CD4-positive, alpha-beta T cell treated with Interleukin-17A for 1 hour (primary cell): ENCODE data around the gene LMBRD1.
"Not testable (repeated sequence)": the region's sequence is repeated elsewhere in the genome, so short reads cannot be mapped to it uniquely, and the experiment has no call there.

Source experiments
- DNase-seq: peaks from one replicate; pipeline ENCODE4 v3.0.0-alpha.2; 2020

Gene LMBRD1

DNA sequence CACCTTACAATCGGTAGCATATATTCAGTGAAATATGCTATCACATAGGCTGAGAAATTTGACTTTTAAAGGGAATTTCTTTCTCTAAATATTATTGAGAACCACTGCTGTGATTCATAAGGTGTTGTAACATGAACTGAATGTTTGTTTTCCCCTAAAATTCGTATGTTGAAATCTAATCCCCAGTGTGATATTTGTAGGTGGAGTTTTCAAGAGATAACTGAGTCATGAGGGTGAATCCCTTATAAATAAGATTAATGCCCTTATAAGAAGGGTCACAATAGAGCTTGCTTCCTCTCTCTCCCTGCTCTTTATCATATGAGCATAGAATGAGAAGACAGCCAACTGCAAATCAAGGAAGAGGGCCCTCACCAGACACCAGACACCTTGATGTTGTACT lies 64.8 kb downstream of the LMBRD1 start:
- no peak for DNase-seq

DNA sequence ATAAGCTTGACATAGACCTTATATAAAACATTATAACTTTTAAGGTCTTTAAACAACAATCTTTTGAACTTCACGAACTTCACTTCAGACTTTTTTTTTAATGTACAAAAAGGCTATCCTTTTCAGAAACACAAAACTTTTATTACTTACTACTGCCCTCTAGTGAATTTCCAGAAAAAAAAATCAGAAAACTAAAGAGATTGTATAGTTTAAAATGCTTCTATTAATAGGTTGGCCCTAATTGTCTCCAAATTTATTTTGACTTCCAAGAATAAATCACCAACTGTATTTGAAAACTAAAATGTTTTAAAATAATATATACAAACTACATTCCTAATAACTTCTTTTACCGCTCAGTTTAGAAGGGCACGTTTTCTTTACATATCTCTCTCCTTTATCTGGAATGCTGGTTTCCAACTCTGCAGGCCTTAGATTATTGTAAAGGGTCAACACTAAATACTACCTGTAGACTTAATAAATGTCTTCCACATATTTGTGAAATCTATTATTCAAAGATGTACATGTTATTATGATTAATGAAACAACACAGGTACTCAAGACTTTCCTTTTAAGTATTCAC lies 66.8 kb downstream of the LMBRD1 start:
- no peak for DNase-seq

DNA sequence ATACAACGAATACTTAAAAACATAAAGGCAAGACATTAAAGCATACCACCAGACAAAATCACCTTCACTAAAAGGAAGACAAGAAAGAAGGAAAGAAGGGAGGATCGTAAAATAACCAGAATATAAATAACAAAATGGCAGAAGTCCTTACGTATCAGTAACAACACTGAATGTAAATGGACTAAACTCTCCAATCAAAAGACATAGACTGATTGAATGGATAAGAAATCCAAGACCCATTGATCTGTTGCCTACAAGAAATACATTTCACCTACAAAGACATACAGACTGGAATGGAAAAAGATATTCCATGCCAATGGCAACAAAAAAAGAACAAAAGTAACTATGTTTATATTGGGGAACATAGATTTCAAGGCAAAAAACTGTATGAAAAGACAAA lies 74.1 kb downstream of the LMBRD1 start:
- DNase-seq = no peak

DNA sequence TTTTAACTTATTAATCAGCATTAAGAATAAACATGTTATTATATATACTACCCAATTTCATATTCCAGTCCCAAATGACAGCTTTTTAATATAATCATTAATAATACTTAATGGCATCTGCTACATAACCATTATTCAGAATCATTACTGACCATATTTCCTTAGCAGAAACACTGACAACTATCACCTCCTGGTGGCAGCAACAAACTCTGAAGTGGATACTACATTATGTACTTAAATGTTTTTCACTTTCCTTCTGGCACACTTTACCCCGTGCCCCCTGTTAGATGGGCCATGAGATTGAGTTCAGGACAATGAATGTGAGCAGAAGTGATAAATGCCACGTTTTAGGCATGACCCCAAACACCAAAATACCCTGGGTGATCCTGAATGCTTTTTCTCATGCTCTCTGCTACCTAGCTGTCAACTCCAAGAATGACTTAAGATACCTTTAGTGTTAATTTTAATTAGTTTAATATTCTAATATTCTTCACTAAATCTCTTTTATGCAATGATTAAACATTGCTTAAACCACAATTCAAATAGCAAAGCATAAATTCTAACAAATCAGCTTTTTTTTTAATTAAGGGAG lies 77.1 kb downstream of the LMBRD1 start:
- no peak for DNase-seq

DNA sequence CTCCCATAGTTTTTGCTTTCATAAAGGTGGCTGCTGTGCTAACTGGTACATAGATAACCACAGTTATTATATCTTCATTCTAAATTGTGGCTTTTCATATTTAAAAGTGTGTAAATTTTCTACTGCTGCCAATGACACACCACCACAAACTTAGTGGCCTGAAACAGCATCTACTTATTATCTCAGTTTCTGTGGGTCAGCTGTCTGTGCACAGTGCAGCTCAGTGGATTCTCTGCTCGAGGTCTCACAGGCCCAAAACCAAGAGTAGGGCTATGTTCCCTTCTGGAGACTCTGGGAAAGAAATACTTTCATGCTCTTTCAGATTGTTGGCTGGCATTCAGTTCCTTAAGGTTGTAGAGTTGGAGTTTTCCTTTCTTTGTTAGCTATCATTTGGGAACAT lies 90.1 kb downstream of the LMBRD1 start:
- DNase-seq = no peak

DNA sequence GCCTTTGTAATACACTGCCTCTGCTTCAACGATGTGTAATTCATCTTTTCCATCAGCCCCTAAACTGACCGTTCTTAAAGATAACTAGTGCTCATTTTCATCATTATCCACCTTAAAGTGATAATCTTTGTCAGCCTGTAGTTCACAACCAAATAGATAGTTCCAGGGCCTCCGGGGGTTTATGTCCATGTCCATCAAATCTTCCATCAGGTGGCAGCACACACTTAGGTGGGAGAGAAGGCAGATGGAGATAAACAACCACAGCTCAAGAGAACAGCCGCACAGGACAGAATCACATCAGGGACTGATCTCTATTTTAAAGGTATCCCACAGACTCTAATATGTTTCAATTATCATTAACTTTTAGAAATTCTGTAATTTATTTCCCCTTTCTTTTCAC lies 90.9 kb downstream of the LMBRD1 start:
- DNase-seq = no peak

DNA sequence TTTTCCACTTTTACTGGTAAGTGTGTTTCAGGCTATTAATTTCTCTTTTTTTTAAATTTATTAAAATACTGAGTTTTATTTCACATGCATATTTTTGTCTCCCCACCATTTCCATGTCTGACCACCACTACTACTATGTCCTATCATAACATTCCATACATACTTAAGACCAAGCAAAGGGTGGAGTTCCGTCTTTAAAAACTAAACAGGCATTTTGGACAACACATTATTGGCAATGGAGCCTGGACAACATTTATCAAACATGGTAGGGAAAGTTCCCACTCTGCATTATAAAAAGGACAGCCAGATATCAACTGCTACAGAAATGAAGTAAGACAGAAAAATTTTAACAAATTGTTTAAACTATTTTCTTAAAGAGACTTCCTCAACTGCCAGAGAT lies 91.9 kb downstream of the LMBRD1 start:
- no peak for DNase-seq

DNA sequence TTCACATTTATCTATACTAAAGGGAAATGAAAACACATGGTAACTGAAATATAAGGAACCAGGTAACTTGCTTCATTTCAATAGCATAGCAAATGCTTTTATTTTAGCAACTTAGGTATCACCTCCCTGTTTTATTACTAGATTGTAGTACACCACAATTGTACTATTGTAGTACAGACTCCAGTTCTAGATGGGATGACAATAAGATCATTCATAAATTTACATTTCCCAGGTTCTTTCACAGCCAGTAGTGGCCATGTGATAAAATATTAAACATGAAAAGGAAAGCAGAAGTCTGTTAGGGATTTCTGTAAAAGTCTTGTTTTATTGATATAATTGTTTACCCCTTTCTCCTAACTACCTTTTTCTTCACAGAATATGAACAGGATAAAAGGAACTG lies 97.2 kb downstream of the LMBRD1 start:
- no peak for DNase-seq

DNA sequence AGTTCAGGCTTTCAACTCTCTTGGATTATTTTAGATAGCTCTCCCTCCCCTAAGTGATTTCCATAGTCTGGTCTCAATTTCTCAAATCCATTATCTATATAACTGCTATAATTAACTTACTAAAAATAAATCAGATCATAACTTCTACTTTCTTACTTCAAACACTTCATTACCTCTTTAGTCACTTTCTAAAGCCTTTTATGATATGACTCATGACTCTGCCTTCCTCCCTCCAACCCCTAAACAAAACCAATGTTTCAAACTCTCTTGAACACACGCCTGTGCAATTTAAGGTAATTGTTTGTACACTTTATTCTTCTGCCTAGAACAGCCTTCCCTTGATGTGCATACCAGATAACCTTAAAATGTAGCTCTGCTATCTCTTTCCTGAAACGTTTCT lies 100.5 kb downstream of the LMBRD1 start:
- no peak for DNase-seq

DNA sequence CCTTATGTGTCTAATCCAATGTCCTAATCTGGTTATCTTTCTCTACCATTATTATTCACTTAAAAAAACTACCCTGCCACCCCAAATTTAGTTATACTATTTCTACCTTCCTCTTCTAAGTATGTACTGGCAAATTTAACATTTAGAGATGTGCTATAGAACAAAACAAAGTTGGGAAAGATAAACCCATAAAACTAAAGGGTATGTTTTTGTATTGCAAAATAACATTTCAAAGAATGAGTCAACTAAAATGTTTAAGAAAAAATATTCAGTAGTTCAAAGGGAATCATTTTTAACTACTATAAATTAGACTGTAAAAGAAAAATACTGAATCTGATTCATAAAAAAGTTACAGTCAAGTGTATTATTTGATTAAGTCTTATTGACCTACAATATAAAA lies 103.0 kb downstream of the LMBRD1 start:
- no peak for DNase-seq

DNA sequence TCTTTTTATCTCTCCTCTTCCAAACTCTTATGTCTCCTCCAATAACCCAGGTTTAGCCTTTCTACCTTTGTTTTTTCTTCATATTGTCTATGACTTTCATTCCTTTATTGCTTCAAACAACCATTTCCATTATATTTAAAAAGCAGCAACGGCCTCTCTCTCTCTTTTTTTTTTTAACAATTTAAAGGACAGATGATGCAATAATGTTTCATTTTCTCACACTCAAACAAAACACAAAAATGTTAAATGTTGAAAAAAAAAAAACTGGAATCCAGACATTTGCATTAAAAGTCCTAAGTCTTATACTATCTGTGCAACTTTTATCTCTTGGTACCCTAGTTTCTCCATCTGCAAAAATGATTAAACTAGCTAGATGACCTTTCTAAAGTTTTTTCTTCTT lies 105.8 kb downstream of the LMBRD1 start:
- no peak for DNase-seq

DNA sequence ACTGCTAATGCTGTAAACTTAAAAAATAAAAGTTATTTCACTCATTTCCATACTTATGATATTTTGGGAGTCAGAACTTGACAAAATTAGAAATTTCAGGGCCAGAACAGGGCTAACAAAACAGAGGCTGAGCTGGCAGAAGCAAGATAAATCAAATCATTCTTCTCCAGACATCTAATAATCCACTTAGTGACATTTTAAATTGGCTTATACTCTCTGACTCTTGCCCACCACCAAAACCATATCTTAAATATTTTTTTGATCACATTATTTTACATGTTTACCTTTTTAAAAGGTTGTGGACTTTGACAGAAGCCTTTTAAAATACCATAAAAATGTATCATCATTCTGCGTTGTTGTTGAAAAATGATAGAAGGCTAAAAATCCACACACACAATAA lies 116.5 kb downstream of the LMBRD1 start:
- DNase-seq = no peak

DNA sequence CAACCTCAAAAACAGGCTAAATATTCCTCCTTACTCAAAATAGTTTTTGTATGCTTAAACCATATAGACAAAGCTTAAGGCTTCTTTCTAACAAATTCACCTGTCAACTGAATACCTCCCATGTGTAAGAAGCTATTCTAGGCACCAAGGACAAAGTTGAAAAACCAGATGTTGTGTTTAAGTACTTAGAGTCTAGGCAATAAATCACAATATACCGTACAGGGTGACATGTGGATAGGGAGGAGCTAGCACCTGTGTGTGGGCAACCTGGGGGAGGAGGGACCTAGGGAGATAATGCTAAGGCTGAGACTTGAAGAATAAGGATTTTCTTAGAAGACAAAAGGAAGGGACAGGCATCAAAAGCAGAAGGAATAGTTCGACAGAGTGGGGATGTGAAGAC lies 123.5 kb downstream of the LMBRD1 start:
- no peak for DNase-seq

DNA sequence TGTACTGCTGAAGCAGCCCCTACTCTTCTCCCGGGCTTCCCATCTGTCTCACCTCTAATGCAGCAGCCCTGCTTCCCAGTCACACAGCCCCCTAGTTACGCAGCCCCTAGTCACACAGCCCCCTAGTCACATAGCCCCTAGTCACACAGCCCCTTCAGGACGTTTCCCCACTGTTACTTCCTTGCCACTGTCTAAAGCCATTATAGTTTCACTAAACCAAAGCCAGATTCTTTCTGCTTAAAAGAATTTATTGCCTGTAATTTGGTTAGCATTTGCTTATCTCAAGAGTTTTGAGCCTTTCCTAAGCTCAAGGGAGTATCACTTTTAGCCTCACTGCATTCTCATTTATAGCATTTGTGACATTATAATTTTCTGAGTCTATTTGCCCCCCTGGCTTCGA lies 127.9 kb downstream of the LMBRD1 start:
- DNase-seq = no peak

DNA sequence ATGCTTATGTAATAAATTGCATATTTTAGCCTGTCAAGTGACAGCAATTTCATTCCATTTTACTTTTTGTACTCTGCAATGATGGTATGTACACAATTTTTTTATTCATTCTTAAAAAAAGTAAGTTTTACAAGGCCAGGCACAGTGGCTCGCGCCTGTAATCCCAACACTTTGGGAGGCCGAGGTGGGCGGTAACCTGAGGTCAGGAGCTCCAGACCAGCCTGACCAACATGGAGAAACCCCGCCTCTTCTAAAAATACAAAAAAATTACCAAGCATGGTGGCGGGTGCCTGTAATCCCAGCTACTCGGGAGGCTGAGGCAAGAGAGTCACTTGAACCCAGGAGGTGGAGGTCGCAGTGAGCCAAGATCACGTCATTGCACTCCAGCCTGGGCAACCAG lies 130.0 kb downstream of the LMBRD1 start:
- not testable (repeated sequence) for DNase-seq

DNA sequence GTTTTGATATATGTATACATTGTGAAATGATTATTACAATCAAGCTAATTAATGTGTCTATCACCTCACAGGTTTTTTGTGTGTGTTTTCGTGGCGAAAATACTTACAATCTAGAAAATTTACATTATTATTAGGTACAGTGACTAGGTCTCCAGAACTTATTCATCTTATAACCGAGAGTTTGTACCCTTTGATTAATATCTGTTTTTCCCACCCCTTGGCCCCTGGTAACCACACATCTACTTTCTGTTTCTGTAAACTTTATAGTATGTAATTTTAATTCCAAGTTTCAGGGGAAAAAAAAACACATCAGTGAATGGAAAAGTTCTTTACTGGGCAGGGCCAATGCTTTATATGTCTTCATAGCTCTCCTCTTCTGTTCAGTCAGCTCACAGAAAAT lies 131.4 kb downstream of the LMBRD1 start:
- no peak for DNase-seq

DNA sequence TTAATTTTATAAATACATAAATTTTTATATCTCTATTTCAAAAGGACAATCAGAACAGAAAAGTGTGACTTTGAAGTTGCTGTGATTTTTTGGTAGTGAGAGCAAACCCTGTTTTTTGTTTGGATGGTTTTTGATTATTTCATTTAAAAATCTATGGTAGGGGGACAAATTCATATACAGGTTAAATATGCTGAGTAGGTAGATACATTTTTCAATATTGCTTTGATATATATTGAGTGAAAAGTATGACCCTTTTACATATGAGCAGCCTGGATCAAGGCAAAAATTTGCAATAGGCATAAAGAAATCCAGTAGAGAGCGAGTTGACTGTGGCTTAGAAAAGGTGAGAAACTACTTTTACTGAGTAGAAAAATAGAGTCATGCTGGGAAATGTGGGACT lies 132.3 kb downstream of the LMBRD1 start:
- no peak for DNase-seq

DNA sequence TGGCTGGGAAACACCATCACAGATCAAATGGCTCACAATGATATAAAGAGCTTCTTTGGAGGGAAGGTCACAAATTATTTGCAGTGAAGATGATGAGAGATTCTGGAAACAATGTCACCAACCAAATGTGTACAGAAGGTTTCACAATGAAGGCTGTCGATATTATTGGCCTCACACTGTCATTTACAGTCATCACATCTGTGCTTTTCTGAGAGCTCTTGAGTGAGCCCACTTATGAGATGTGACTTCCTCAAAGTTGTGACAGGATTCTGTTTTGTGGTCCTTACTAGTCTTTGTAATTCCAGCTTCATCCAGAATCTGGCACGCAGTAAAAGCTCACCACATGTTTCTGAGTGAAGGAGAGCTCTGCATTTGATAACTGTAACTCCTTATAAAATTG lies 133.6 kb downstream of the LMBRD1 start:
- DNase-seq = no peak

DNA sequence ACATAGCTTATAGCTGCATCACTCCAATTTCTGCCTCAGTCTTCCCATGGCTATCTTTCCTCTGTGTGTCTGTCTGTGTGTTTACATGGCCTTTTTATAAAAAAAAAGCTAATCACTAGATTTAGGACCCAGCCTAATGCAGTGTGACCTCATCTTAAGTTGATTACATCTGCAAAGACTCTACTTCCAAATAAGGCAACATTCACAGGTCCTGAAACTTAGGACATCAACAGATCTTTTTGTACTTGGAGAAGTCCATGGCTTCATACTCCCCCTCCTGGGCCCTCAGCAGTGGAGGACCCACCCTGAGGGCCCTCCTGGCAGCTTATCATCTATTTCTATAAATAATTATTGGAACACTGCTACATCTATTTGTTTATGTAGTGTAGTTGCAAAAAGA lies 146.1 kb downstream of the LMBRD1 start:
- DNase-seq = no peak

DNA sequence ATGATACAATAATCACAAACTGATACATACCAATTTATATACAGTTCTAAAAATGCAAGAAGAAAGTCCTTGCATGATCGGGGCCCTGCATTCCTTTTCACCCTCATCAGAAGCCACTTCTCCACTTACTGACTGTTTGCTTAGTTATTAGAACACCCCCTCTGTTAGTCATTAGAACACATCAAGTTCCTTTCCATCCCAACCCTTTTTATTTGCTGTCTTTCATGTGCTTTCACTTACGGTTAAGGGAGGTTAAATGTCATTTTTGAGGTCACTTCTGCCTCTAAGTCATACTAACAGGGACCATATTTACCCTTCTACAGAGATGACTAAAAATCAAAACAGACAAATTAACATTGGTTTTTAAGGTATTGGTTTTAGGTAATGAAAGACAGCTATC lies 149.1 kb downstream of the LMBRD1 start:
- DNase-seq = no peak

DNA sequence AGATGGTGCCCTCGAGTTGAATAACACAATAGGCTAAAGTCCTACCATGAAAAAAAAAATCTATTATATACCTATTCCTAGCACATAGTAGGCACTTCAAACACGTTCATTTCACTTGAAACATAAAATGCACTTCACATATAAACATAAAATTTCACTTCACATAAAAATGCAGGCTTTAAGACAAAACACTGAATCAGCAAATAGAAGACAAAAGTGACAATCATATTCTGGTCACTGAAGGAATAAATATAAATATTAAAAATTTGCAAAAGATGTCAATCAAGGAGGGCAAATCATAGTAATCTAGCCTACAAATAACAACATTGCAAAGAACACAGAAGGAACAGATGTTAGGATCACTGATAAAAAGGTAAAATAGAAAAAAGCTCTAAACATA lies 153.1 kb downstream of the LMBRD1 start:
- no peak for DNase-seq

DNA sequence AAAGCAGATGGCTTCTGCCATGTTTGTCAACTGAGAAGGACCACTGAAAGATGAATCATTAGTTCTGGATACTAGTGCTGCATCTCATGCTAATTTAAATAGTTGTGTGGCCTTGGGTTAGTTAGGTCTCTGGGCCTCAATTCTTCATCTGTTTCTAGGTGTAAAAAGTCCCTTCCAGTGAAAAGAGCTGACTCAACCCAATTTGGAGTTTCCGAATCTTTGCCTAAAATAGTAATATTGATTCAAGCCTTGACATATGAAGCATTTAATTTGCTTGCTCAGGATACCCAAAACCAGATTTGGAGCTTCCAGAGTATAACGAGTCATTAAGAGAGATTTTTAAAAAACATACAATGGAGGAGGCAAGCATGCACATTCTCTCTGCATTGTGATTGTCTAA lies 163.9 kb downstream of the LMBRD1 start:
- DNase-seq = no peak

DNA sequence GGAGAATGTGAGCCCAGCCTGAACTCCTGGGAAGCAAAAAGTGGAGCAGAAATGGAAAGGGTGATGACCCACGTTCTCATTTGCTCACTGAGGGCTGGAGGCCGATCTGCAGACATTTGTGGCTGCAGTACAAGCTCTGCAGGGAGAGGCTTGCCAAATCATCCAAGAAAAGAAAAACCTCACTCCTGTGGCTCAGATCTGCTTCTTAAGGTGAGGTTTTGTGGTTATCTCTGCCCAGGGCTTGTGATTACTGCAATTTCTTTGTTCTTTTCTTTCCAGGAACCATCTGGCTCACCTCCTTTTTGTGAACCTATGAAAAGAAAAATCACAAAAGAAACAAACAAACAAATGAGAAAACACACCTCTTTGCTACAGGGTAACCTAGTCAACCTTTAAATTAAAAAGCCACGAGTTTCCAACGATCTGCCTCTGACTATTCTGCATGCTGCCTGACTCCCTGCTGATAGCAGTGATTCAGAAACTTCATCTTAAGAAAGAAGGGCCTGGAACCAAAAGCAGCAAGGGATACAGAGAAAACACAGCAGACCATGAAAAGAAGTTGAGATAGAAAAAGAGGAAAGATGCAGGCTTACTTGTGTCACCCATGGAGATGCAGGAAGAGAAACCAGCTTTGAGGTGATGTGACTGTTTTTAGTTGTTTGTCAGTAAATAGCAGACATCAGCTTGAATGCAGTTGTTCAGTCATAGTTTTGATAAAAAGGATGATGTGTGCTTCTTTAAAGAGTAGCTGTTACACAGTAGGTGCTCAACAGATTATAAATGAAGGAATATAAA lies 165.1 kb downstream of the LMBRD1 start:
- DNase-seq = no peak

DNA sequence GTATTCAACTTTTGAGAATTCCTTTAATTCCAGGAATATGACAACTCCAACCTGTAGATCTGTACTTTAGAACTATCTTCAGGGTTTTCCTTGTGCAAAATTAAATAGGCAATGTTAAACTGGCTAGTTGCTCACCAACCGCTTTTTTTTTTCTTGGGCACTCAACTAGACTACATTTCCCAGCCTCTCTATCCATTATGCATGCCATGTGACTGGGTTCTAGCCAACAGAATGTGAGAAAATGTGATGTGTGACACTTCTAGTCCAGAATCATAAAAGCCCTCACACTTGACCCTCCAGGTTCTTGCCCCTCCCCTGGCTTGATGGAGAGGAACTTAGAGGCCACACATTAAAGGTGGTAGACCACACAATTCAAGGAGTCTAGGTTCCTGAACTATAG lies 166.0 kb downstream of the LMBRD1 start:
- no peak for DNase-seq

DNA sequence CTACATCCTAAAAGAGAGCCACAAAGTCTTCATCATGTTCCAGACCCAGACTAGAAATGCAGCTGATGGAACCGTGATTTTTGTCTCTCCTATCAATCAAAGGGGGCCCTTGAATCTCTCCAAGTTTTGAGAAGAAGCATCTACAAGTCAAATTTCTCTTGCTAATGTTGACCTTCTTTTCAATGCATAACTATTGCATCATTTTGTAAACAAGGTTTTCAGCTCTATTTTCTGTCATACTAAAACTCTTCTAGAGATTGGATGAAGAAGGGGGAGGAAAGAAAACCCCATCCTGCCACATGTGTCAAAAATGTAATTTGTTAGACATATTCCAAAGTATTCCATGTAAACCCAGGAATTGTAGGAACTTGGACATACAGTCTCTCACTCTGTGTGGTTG lies 169.2 kb downstream of the LMBRD1 start:
- no peak for DNase-seq
